ENCODE data around the gene CDH23.

CDH23 gene

GRCh38 chr10:71585564-71586290, 189.0 kb downstream of the CDH23 start:
- TF ChIP-seq, protein P1, sequence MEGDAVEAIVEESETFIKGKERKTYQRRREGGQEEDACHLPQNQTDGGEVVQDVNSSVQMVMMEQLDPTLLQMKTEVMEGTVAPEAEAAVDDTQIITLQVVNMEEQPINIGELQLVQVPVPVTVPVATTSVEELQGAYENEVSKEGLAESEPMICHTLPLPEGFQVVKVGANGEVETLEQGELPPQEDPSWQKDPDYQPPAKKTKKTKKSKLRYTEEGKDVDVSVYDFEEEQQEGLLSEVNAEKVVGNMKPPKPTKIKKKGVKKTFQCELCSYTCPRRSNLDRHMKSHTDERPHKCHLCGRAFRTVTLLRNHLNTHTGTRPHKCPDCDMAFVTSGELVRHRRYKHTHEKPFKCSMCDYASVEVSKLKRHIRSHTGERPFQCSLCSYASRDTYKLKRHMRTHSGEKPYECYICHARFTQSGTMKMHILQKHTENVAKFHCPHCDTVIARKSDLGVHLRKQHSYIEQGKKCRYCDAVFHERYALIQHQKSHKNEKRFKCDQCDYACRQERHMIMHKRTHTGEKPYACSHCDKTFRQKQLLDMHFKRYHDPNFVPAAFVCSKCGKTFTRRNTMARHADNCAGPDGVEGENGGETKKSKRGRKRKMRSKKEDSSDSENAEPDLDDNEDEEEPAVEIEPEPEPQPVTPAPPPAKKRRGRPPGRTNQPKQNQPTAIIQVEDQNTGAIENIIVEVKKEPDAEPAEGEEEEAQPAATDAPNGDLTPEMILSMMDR (IDR thresholded peaks at IDR 0.05) = no peak

DNA sequence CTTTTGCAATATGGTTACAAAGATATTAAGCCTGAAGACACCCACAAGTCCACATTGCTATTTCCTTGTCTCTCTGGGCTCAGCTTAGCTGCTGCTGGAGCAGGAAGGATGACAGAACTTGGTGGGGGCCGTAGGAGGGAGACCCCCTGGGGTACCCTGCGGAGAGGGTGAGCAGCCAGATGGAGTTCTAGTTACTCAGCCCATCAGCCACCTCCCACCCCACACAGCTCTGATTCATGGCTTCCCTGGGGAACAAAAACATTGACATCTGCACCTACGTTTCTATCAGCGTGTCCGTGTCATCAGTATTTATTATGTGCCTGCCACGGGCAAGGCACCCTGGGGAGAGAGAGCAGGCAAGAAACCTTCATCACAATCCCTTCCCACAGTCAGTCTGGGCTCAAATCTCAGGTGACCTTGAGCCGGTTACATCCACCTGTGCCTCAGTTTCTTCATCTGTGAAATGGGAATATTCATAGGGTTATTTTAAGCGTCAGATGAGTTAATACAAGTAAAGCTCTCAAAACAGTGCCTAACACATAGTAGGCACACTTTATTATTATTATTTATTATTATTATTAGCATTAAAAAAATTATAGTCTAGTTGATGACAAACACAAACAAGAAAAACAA, 191.3 kb downstream of the CDH23 start:
- TF ChIP-seq, protein P1 (IDR thresholded peaks at IDR 0.05) = no peak

GRCh38 chr10:71588685-71589084, 192.0 kb downstream of the CDH23 start:
- TF ChIP-seq, protein P1 (IDR thresholded peaks at IDR 0.05) = no peak

DNA sequence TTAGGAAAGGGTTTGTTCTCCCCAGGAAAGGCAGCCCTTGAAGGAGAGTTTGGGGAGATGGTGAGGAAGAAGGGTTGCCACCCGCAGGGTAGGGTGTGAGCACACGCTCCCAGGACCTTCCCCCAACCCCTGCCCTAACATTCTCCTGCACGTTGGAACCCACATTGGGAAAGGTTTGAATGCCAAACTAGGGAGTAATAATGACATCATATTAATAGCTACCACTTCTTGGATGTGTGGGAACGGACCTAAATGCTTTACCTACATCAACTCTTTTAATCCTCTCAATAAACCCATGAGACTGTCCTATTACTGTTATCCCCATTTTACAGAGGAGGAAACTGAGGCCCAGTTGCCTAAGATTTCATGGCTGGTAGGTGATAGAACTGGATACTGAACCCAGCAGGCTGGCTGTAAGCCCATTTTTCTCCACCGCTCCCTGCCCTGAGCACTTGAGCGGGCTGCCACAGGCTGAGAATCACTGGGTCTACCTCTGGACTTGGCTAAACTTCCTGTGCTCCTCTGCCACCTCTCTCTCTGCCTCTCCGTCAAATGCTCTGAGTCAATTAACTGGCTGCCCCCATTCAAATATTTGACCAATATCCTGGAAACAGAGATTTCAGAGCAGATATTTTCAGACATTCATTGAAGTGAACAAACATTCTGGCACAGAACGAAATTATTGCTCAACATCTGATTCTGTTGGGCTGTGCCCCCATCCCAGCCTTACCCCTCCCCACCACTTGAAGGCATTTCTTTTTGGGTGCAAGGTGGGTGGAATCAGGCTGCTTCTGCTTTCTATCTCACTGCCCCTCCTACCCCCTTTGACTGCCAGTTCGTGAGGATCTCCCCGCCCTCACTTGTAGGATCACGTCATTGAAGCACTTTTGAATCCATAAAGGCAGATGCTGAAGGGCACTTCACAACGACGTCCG, 193.2 kb downstream of the CDH23 start:
- TF ChIP-seq, protein P1 (IDR thresholded peaks at IDR 0.05) = no peak

DNA sequence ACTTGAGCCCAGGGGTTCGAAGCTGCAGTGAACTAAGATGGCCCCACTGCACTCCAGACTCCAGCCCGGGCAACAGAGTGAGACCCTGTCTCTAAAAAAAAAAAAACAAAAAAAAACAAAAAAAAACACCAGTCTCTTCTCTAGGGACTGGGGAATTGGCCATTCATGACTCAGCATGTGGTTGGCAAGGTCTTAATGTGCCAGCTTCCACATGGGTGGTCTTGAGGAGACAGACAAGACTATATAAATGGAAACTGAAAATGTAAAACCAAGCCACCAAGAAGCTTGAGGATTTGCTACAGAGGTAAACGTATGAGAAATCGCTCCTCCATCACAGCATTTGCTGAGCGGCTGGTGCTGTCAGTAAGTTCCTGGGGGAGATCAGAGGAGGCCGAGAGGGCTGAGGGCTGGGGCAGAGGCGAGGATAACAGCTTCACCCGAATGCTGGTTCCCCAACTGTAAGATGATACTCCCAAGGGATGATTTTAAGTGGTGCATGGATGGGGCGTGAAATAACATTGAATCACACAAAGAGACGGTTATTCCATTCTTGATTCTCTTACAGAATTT, 194.1 kb downstream of the CDH23 start:
- TF ChIP-seq, protein P1 (IDR thresholded peaks at IDR 0.05) = no peak

DNA sequence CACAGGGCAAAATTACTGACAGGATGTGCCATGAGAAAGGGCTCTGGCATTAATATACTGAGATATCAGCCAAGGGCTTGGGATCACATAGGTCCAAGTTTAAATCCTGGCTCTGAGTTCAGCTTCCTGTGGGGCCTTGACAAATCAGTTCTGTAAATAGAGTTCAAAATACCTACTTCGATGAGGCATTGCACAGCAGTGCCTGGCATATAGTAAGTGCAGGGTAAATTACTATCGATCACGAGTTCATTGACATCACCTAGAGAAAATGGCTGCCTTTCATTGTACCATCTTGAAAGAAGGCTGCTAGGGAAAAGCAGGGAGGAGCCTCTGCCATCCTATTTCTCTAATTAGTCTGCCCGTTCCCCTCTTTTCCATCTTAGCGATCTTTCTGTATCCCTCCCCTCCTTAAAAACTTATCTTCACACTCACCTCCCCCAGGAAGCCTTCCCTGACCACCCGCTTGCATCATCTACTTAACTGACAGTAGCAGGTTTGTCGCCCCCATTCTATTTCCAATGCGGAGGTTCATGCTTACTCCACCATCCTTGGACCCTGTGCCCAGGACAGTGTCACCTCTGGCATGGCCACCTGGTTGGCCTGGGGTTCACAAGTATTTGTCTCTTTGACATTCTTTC, 198.3 kb downstream of the CDH23 start:
- TF ChIP-seq, protein P1 (IDR thresholded peaks at IDR 0.05) = no peak

DNA sequence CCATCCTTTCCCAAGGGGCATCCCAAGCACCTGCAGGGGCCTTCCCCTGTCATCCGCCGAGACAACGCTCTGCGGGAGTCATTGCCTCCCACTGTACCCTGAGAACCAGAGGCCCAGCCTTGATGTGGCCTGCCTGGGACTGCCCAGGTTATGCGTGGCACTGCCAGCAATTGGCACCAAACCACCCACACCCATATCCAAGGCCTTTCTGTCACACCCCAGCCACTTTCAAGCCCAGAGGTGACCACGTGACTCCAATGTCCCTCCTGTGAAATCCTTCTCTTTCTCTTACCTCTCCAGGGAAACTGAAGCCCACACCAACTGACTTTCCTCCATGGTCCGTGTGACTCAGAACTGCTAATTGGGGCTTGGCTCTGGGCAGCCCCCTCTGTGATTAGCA, 198.9 kb downstream of the CDH23 start:
- TF ChIP-seq, protein P1 (IDR thresholded peaks at IDR 0.05) = no peak

Measured in LNCAP (cell line).